Stimulated activated CD4-positive, alpha-beta T cell treated with anti-CD3 and anti-CD28 coated beads, Interleukin-1b, Interleukin-23, amount 100 ng/mL, for 24 hours (primary cell): Measurements from ENCODE around the gene SPEM1.

Experiments used
- DNase-seq, 4 experiments: peaks; one replicate each; pipeline ENCODE4 v3.0.0-alpha.2; 2020; ENCODE audit warnings: low read depth in 4 of 4, low spot score in 1 of 4

The SPEM1 gene

GRCh38 chr17:7419819-7420610 is at the start of gene SPEM1:
TSS of gene SPEM1 (plus strand) at chr17:7420324. CDS start at chr17:7420385, 61 bp downstream.
- DNase-seq: no peak

- DNase-seq: no peak
Observed at GRCh38 chr17:7370853-7371252, 49.3 kb upstream of the SPEM1 start.

GRCh38 chr17:7374353-7374752 is 45.8 kb upstream of the SPEM1 start:
- DNase-seq: no peak

- no peak for DNase-seq
Observed at GRCh38 chr17:7379134-7379533, 41.0 kb upstream of the SPEM1 start.

- DNase-seq: no peak
Observed at GRCh38 chr17:7380321-7380720, 39.8 kb upstream of the SPEM1 start.

- no peak for DNase-seq
Observed at GRCh38 chr17:7380855-7381683, 39.1 kb upstream of the SPEM1 start, which contains the start of gene TNK1. TSS of gene TNK1 (plus strand) at chr17:7381089. CDS start at chr17:7382927, 1,838 bp downstream.

- DNase-seq: no peak
Observed at GRCh38 chr17:7382901-7383300, 37.2 kb upstream of the SPEM1 start.

GRCh38 chr17:7383371-7383741 is 36.8 kb upstream of the SPEM1 start:
- no peak for DNase-seq

- peak in 3 of 4 experiments; percentile 42 to 72 (median 60) for DNase-seq
Observed at GRCh38 chr17:7383742-7384488, 36.2 kb upstream of the SPEM1 start.

GRCh38 chr17:7384489-7385081 is 35.5 kb upstream of the SPEM1 start:
- DNase-seq: no peak

GRCh38 chr17:7388856-7389255 is 31.3 kb upstream of the SPEM1 start:
- DNase-seq: no peak

- DNase-seq: no peak
Observed at GRCh38 chr17:7389924-7390910, 29.9 kb upstream of the SPEM1 start.

- no peak for DNase-seq
Observed at GRCh38 chr17:7391307-7391706, 28.8 kb upstream of the SPEM1 start.

- no peak for DNase-seq
Observed at GRCh38 chr17:7392696-7393612, 27.2 kb upstream of the SPEM1 start.

GRCh38 chr17:7393613-7394451 is 26.3 kb upstream of the SPEM1 start:
- DNase-seq: peak in 1 of 4 experiments; percentile 48

- DNase-seq: peak; percentile 58 to 85 (median 69)
Observed at GRCh38 chr17:7394452-7395191, 25.5 kb upstream of the SPEM1 start, which contains the start of gene PLSCR3. TSS of gene PLSCR3 (minus strand) at chr17:7394525. CDS start at chr17:7394110, 415 bp downstream.

GRCh38 chr17:7396147-7396546 is 24.0 kb upstream of the SPEM1 start:
- no peak for DNase-seq
